Measurements from ENCODE around the gene RAB7A. TPM values are rescaled to one million over a fixed set of nuclear protein-coding genes. Genes with fewer than 3 reads are reported as not detected.

Gene RAB7A
- total RNA-seq, 1 experiment from 2014 or later = 155 TPM

GRCh38 chr3:128814519-128815317 lies 88.7 kb downstream of the RAB7A start:
- no peak for DNase-seq
- Histone ChIP-seq H4K91ac (ENCODE audit: insufficient read length, low read depth, low read length) (no peak overlapping the region), H3K18ac (ENCODE audit: insufficient read length, low read depth, low read length) (no peak overlapping the region), H3K4ac (ENCODE audit: low read depth, low read length) (no peak overlapping the region), H3K79me2 (ENCODE audit: insufficient read depth, low read length) (no peaks in the 10 kb centered on the region), H2BK12ac (ENCODE audit: insufficient read length, low read depth, low read length) (no peak overlapping the region), H2BK120ac (ENCODE audit: low read depth, low read length, poor library complexity, severe bottlenecking) (no peak overlapping the region), H2BK20ac (ENCODE audit: low read depth, low read length, poor library complexity, severe bottlenecking) (no peak overlapping the region), H3K79me1 (ENCODE audit: insufficient read depth, low read depth, low read length, poor library complexity, severe bottlenecking) (no peaks in the 10 kb centered on the region), H2AFZ (ENCODE audit: low read length) (no peak overlapping the region), H2BK5ac (ENCODE audit: insufficient read length, low read length) (no peak overlapping the region), H3K27ac (ENCODE audit: insufficient read length, low read depth, low read length) (no peak overlapping the region), H3K56ac (ENCODE audit: insufficient read length, low read depth, low read length) (no peak overlapping the region), H4K8ac (replicated peaks; ENCODE audit: insufficient read length, low read depth, low read length) (no peak overlapping the region), H3K9ac (ENCODE audit: extremely low read depth, insufficient read length, low read length) (no peak overlapping the region), H3K23me2 (ENCODE audit: insufficient read length, low read depth, low read length, poor library complexity, severe bottlenecking) (no peaks in the 10 kb centered on the region), H2BK15ac (ENCODE audit: low read depth, low read length) (no peak overlapping the region), H2AK5ac (ENCODE audit: insufficient read length, low read length) (no peak overlapping the region), H3K4me2 (ENCODE audit: insufficient read depth, insufficient read length, low read length) (no peak overlapping the region), H4K20me1 (ENCODE audit: control insufficient read depth, insufficient read depth, insufficient read length) (no peaks in the 10 kb centered on the region), H3K14ac (ENCODE audit: insufficient read depth, low read length) (no peak overlapping the region), H4K5ac (ENCODE audit: insufficient read length, low read depth, low read length) (no peak overlapping the region), H3T11ph (ENCODE audit: low read length) (no peak overlapping the region), H3K9me3 (ENCODE audit: control insufficient read depth, low read depth, low read length) (no peaks in the 10 kb centered on the region), H3K27me3 (ENCODE audit: insufficient read depth, low read length) (no peaks in the 10 kb centered on the region), H3K23ac (ENCODE audit: insufficient read length, low read depth, low read length) (no peak overlapping the region), H3K4me1 (ENCODE audit: insufficient read depth, low read length) (no peaks in the 10 kb centered on the region)
- H3K27me3 Mint-ChIP-seq (ENCODE audit: low read depth) = no peaks in the 10 kb centered on the region
- H3K36me3 Mint-ChIP-seq (ENCODE audit: insufficient read depth in 1 of 3, low read depth in 3 of 3) = peaks cover 47 to 86% (median 65%) of the 10 kb centered on the region in 3 experiments; a peak in 6 of 7 replicates
- no peak for TF ChIP-seq CTCF (conservative IDR thresholded peaks at IDR 0.05)
- H3K4me3 Mint-ChIP-seq = no peak overlapping the region
- WGBS (ENCODE audit: extremely low coverage, insufficient read length, low lambda C conversion rate) = no CpG with 5 or more reads among the region's 8 CpGs
- no peaks in the 10 kb centered on the region for H3K4me1 Mint-ChIP-seq
- no peak overlapping the region; a peak in 1 of 7 replicates for H3K27ac Mint-ChIP-seq
- H3K9me3 Mint-ChIP-seq = no peaks in the 10 kb centered on the region

Data from H9 (cell line).